HepG2 (cell line): ENCODE measurements around the gene GRK6.
A peak's percentile ranks its signal among the peaks of the same experiment; 100 is the strongest.

Experiments used
- AKAP8 ChIP-seq: sonication (generic); formaldehyde crosslinking; IDR thresholded peaks from 2 replicates; pipeline ENCODE4 v1.5.1; 2020; ENCODE audit warnings: mild to moderate bottlenecking, missing genetic modification reagents
- ASH2L ChIP-seq: fragments of 300-600, 200-600 bp; sonication (generic); IDR thresholded peaks from 2 replicates; pipeline ENCODE4 v1.7.0; 2017; ENCODE audit warnings: low read depth, mild to moderate bottlenecking, moderate library complexity, mixed read lengths, low read length; ENCODE audit not compliant: insufficient read length
- BRF2 ChIP-seq: sonication (generic); formaldehyde crosslinking; IDR thresholded peaks from 2 replicates; pipeline ENCODE4 v1.8.1; 2022; ENCODE audit warnings: mild to moderate bottlenecking, missing genetic modification reagents
- EZH2 ChIP-seq: conservative IDR thresholded peaks from 2 replicates; pipeline ENCODE4 v1.6.1; 2012; ENCODE audit warnings: mild to moderate bottlenecking, low read depth, low read length, moderate library complexity
- FOXJ3 ChIP-seq: sonication (generic); formaldehyde crosslinking; IDR thresholded peaks from 2 replicates; pipeline ENCODE4 v1.4.0; 2020; ENCODE audit warnings: missing genetic modification reagents, mild to moderate bottlenecking, borderline replicate concordance
- POLR2A ChIP-seq, 2 experiments: IDR thresholded peaks; 2 replicates each; pipeline ENCODE4 v1.6.1; 2011; ENCODE audit warnings: low read depth in 2 of 2, low read length in 2 of 2, mild to moderate bottlenecking in 1 of 2, moderate library complexity in 1 of 2; ENCODE audit not compliant: insufficient read depth in 1 of 2
- USF2 ChIP-seq, 2 experiments: sonication (generic) in 1 of 2; formaldehyde crosslinking in 1 of 2; IDR thresholded peaks; 2 replicates each; pipeline versions ENCODE4 v1.5.1 to v1.6.1; 2011 to 2020; ENCODE audit warnings: borderline replicate concordance in 1 of 2, low read depth in 1 of 2, low read length in 1 of 2, mild to moderate bottlenecking in 1 of 2, missing genetic modification reagents in 1 of 2, moderate library complexity in 1 of 2
- ZNF124 ChIP-seq: sonication (generic); formaldehyde crosslinking; IDR thresholded peaks from 2 replicates; pipeline ENCODE4 v1.4.0; 2020; ENCODE audit warnings: missing genetic modification reagents
- ZNF704 ChIP-seq: sonication (generic); formaldehyde crosslinking; IDR thresholded peaks from 2 replicates; pipeline ENCODE4 v1.8.1; 2023; ENCODE audit warnings: mild to moderate bottlenecking, inconsistent platforms, moderate library complexity, missing genetic modification reagents, borderline replicate concordance
- ZNF775 ChIP-seq: sonication (generic); formaldehyde crosslinking; IDR thresholded peaks from 2 replicates; pipeline ENCODE4 v1.4.0; 2020; ENCODE audit warnings: missing genetic modification reagents, mild to moderate bottlenecking, moderate library complexity, borderline replicate concordance

- TF ChIP-seq AKAP8 (CRISPR knock-in tag) (no peak), ZNF124 (CRISPR knock-in tag) (no peak), USF2 (IDR thresholded peaks at IDR 0.05; ENCODE audit: low read depth, low read length) (no peak), USF2 (CRISPR knock-in tag; IDR thresholded peaks at IDR 0.05; ENCODE audit: borderline replicate concordance) (no peak), POLR2A (IDR thresholded peaks at IDR 0.05; ENCODE audit: insufficient read depth in 1 of 2, low read depth in 2 of 2, low read length in 2 of 2) (0 out of 4 replicates have a peak, but pooled peaks of 1 of the 2 experiments have one; percentile 20), BRF2 (CRISPR knock-in tag) (no peak), ASH2L (no peak), ZNF775 (CRISPR knock-in tag) (no peak), FOXJ3 (CRISPR knock-in tag) (no peak), ZNF704 (CRISPR knock-in tag) (no peak), EZH2 (no peak)
Measured at GRCh38 chr5:177409043-177409801, 17.3 kb upstream of the GRK6 start, which contains the start of gene F12.
